Neural progenitor cell (in vitro differentiated cells): ENCODE results near the gene ZNF599. TPM values are rescaled to one million over a fixed set of nuclear protein-coding genes. Genes with fewer than 3 reads are reported as not detected.

Experiments
- DNase-seq: peaks from one replicate; pipeline ENCODE4 v3.0.0-alpha.2; 2016; ENCODE audit warnings: low spot score
- H2AFZ ChIP-seq: fragments of 200-600 bp; sonication (generic); replicated peaks from 2 replicates; pipeline ENCODE4 v1.6.1; 2016; ENCODE audit warnings: antibody characterized with exemption
- H3F3A ChIP-seq: fragments of 200-600 bp; sonication (generic); 2 replicates; pipeline ENCODE4 v1.6.1; 2016; ENCODE audit warnings: antibody characterized with exemption, low read depth
- H3K27ac ChIP-seq: fragments of 200-600 bp; sonication (generic); 2 replicates; pipeline ENCODE4 v1.5.1; 2016; ENCODE audit warnings: mild to moderate bottlenecking
- H3K27me3 ChIP-seq: fragments of 200-600 bp; sonication (generic); 2 replicates; pipeline ENCODE4 v1.6.1; 2016; ENCODE audit warnings: mild to moderate bottlenecking, moderate library complexity
- H3K36me3 ChIP-seq: fragments of 200-600 bp; sonication (generic); 2 replicates; pipeline ENCODE4 v1.5.1; 2016
- H3K4me1 ChIP-seq: fragments of 200-600 bp; sonication (generic); 2 replicates; pipeline ENCODE4 v1.6.1; 2016; ENCODE audit warnings: mixed run types
- H3K4me2 ChIP-seq: fragments of 200-600 bp; sonication (generic); 2 replicates; pipeline ENCODE4 v1.6.1; 2016
- H3K4me3 ChIP-seq: fragments of 200-600 bp; sonication (generic); 2 replicates; pipeline ENCODE4 v1.5.1; 2016
- H3K79me2 ChIP-seq: fragments of 200-600 bp; sonication (generic); 2 replicates; pipeline ENCODE4 v1.6.1; 2016; ENCODE audit warnings: low read depth
- H3K9ac ChIP-seq: fragments of 200-600 bp; sonication (generic); 2 replicates; pipeline ENCODE4 v1.6.1; 2016
- H3K9me3 ChIP-seq: fragments of 200-600 bp; sonication (generic); 2 replicates; pipeline ENCODE4 v1.5.1; 2016; ENCODE audit warnings: low read depth
- H4K20me1 ChIP-seq: fragments of 200-600 bp; sonication (generic); 2 replicates; pipeline ENCODE4 v1.6.1; 2016; ENCODE audit warnings: low read depth
- H3K27ac Mint-ChIP-seq: 3 replicates; pipeline ENCODE4 v1.8.0; 2021; ENCODE audit warnings: mixed read lengths
- H3K27me3 Mint-ChIP-seq: 2 replicates; pipeline ENCODE4 v1.8.0; 2022; ENCODE audit warnings: low read depth, mild to moderate bottlenecking, inconsistent platforms, moderate library complexity, mixed read lengths; ENCODE audit not compliant: insufficient read depth
- H3K36me3 Mint-ChIP-seq: 3 replicates; pipeline ENCODE4 v1.8.0; 2021; ENCODE audit warnings: mixed read lengths
- H3K4me1 Mint-ChIP-seq: 3 replicates; pipeline ENCODE4 v1.8.0; 2021; ENCODE audit warnings: mixed read lengths
- H3K4me3 Mint-ChIP-seq: 3 replicates; pipeline ENCODE4 v1.8.0; 2021; ENCODE audit warnings: mild to moderate bottlenecking, moderate library complexity, mixed read lengths
- H3K9me3 Mint-ChIP-seq: 3 replicates; pipeline ENCODE4 v1.8.0; 2020; ENCODE audit warnings: mixed read lengths
- EZH2 ChIP-seq: fragments of 200-600 bp; sonication (generic); IDR thresholded peaks from 2 replicates; pipeline ENCODE4 v1.6.1; 2017; ENCODE audit warnings: antibody characterized with exemption, mild to moderate bottlenecking, moderate library complexity
- EZH2phosphoT487 ChIP-seq: fragments of 200-600 bp; sonication (generic); IDR thresholded peaks from 2 replicates; pipeline ENCODE4 v1.6.1; 2017; ENCODE audit warnings: antibody characterized with exemption
- total RNA-seq: library from RNA; depleted of rRNA; stranded (reverse); fragments of >200 nt; gene quantifications from 2 replicates; pipeline ENCODE4 v1.2.3, GENCODE V29; 2015; ENCODE audit warnings: low replicate concordance
- TF ChIP-seq, protein P1 (sequence below): fragments of 200-600 bp; sonication (generic); IDR thresholded peaks from 2 replicates; pipeline ENCODE4 v1.5.1; 2017; ENCODE audit warnings: antibody characterized with exemption, mild to moderate bottlenecking

ZNF599 gene
- total RNA-seq, 1 donor from 2014 or later, result 12.7 TPM

DNA sequence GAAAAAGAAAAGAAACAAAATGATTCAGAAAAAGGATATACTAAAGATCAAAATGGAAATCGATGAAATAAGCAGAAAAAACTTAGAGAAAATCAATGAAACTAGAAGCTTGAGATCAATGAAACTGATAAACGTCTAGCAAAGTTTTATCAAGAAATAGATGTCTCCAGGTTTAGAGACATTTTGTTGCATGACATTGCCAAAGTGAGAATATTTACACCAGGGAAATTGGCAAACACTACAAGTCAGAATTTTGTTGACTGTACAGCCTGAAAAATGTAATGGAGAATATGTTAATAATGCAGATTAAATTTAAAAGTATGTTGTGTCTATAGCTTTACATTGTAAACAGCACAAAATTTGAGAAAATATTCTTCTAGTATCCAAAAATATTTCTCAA lies 5.3 kb upstream of the ZNF599 start:
- peaks cover 6% of the 10 kb centered on the region for H3K27me3 Mint-ChIP-seq
- no peak overlapping the region for H3K9ac ChIP-seq
- DNase-seq, result no peak
- no peaks in the 10 kb centered on the region for H4K20me1 ChIP-seq
- no peak overlapping the region for H2AFZ ChIP-seq
- H3K9me3 ChIP-seq, result peaks cover 5% of the 10 kb centered on the region
- no peaks in the 10 kb centered on the region for H3K4me1 Mint-ChIP-seq
- H3K27ac ChIP-seq, result no peak overlapping the region
- H3F3A ChIP-seq, result no peaks in the 10 kb centered on the region
- H3K36me3 Mint-ChIP-seq, result no peaks in the 10 kb centered on the region
- H3K4me3 Mint-ChIP-seq, result no peak overlapping the region
- TF ChIP-seq EZH2 (no peak), EZH2phosphoT487 (no peak)
- TF ChIP-seq, protein P1, sequence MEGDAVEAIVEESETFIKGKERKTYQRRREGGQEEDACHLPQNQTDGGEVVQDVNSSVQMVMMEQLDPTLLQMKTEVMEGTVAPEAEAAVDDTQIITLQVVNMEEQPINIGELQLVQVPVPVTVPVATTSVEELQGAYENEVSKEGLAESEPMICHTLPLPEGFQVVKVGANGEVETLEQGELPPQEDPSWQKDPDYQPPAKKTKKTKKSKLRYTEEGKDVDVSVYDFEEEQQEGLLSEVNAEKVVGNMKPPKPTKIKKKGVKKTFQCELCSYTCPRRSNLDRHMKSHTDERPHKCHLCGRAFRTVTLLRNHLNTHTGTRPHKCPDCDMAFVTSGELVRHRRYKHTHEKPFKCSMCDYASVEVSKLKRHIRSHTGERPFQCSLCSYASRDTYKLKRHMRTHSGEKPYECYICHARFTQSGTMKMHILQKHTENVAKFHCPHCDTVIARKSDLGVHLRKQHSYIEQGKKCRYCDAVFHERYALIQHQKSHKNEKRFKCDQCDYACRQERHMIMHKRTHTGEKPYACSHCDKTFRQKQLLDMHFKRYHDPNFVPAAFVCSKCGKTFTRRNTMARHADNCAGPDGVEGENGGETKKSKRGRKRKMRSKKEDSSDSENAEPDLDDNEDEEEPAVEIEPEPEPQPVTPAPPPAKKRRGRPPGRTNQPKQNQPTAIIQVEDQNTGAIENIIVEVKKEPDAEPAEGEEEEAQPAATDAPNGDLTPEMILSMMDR, result no peak
- H3K27ac Mint-ChIP-seq, result no peak overlapping the region
- no peaks in the 10 kb centered on the region for H3K4me1 ChIP-seq
- peaks cover 16% of the 10 kb centered on the region for H3K9me3 Mint-ChIP-seq
- H3K27me3 ChIP-seq, result peaks cover 13% of the 10 kb centered on the region
- no peak overlapping the region for H3K4me3 ChIP-seq
- no peaks in the 10 kb centered on the region for H3K36me3 ChIP-seq
- no peak overlapping the region for H3K4me2 ChIP-seq
- H3K79me2 ChIP-seq, result no peaks in the 10 kb centered on the region

DNA sequence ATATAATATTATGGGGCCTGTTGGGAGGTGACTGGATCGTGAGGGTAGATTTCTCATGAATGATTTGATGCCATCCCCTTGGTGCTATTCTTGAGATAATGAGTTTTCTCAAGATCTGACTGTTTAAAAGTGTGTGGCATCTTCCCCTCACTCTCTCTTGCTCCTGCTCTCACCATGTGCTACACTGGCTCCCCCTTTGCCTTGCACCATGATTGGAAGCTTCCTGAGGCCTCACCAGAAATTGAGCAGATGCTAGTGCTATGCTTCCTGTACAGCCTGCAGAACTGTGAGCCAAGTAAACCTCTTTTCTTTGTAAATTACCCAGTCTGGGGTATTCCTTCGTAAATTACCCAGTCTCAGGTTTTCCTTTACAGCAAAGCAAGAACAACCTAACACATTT lies 1.8 kb upstream of the ZNF599 start:
- H3K4me2 ChIP-seq, result no peak overlapping the region
- peaks cover 12% of the 10 kb centered on the region for H3K4me1 Mint-ChIP-seq
- no peak overlapping the region for H2AFZ ChIP-seq
- H3K9me3 Mint-ChIP-seq, result peaks cover 20% of the 10 kb centered on the region
- no peak for TF ChIP-seq EZH2
- no peaks in the 10 kb centered on the region for H3K79me2 ChIP-seq
- H3K4me3 ChIP-seq, result no peak overlapping the region
- no peak for DNase-seq
- H3K36me3 Mint-ChIP-seq, result peaks cover 13% of the 10 kb centered on the region
- no peak overlapping the region for H3K9ac ChIP-seq
- H4K20me1 ChIP-seq, result no peaks in the 10 kb centered on the region
- peaks cover 5% of the 10 kb centered on the region for H3K27me3 Mint-ChIP-seq
- H3K4me3 Mint-ChIP-seq, result no peak overlapping the region
- no peaks in the 10 kb centered on the region for H3F3A ChIP-seq
- peaks cover 5% of the 10 kb centered on the region for H3K9me3 ChIP-seq
- H3K4me1 ChIP-seq, result no peaks in the 10 kb centered on the region
- no peaks in the 10 kb centered on the region for H3K36me3 ChIP-seq
- peaks cover 13% of the 10 kb centered on the region for H3K27me3 ChIP-seq
- H3K27ac ChIP-seq, result no peak overlapping the region
- H3K27ac Mint-ChIP-seq, result no peak overlapping the region

DNA sequence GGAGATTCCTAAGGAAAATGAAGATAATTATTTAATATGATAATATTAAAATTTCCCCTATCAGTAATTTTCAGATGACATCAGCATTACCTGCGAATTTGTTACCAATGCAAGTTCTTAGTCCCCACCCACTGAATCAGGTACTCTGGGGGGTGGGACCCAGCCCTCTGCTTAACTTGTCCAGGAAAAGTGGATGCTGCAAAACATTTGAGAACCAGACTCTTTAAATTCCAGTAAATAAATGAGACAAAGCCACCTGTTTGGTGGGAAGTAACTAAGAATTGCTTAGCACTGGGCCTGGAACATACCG lies 495 bp upstream of the ZNF599 start:
- Histone ChIP-seq H3K79me2 (no peaks in the 10 kb centered on the region), H3K9me3 (peaks cover 5% of the 10 kb centered on the region), H2AFZ (peak overlapping the region; percentile 90), H3K4me2 (peak overlapping the region; percentile 84), H3K27me3 (peaks cover 13% of the 10 kb centered on the region), H3K27ac (no peak overlapping the region), H3K4me3 (peak overlapping the region; percentile 68), H3K36me3 (no peaks in the 10 kb centered on the region), H4K20me1 (no peaks in the 10 kb centered on the region), H3K9ac (no peak overlapping the region), H3F3A (no peaks in the 10 kb centered on the region), H3K4me1 (no peaks in the 10 kb centered on the region)
- Mint-ChIP-seq H3K9me3 (peaks cover 20% of the 10 kb centered on the region), H3K4me1 (peaks cover 12% of the 10 kb centered on the region), H3K36me3 (peaks cover 19% of the 10 kb centered on the region), H3K27ac (no peak overlapping the region), H3K4me3 (peak overlapping the region; percentile 96), H3K27me3 (peaks cover 2% of the 10 kb centered on the region)
- no peak for TF ChIP-seq EZH2phosphoT487
- TF ChIP-seq, protein P1, result no peak
- TF ChIP-seq EZH2, result no peak
- no peak for DNase-seq

- peaks cover 15% of the 10 kb centered on the region for H3K36me3 ChIP-seq
- H3K27me3 ChIP-seq, result no peaks in the 10 kb centered on the region
- Mint-ChIP-seq H3K36me3 (peaks cover 65% of the 10 kb centered on the region), H3K4me1 (peaks cover 12% of the 10 kb centered on the region), H3K9me3 (peaks cover 24% of the 10 kb centered on the region), H3K27me3 (no peaks in the 10 kb centered on the region), H3K27ac (no peak overlapping the region), H3K4me3 (no peak overlapping the region)
- no peak for TF ChIP-seq EZH2
- TF ChIP-seq EZH2phosphoT487, result no peak
- TF ChIP-seq, protein P1, result no peak
- no peaks in the 10 kb centered on the region for H4K20me1 ChIP-seq
- H2AFZ ChIP-seq, result no peak overlapping the region
- DNase-seq, result no peak
- no peak overlapping the region for H3K9ac ChIP-seq
- H3K4me1 ChIP-seq, result no peaks in the 10 kb centered on the region
- H3F3A ChIP-seq, result no peaks in the 10 kb centered on the region
- H3K27ac ChIP-seq, result no peak overlapping the region
- no peak overlapping the region for H3K4me2 ChIP-seq
- no peak overlapping the region for H3K4me3 ChIP-seq
- no peaks in the 10 kb centered on the region for H3K79me2 ChIP-seq
- peaks cover under 1% of the 10 kb centered on the region for H3K9me3 ChIP-seq
These were observed 5.1 kb downstream of the ZNF599 start for GRCh38 chr19:34767951-34768350.
